CD1c-positive myeloid dendritic cell (primary cell): ENCODE data around the gene MPO.

Experiments
- DNase-seq: peaks from one replicate; pipeline ENCODE4 v3.0.0-alpha.2; 2016; ENCODE audit errors: extremely low spot score

MPO gene

GRCh38 chr17:58279736-58280479 lies 827 bp downstream of the MPO start:
- DNase-seq: peak; percentile 12

DNA sequence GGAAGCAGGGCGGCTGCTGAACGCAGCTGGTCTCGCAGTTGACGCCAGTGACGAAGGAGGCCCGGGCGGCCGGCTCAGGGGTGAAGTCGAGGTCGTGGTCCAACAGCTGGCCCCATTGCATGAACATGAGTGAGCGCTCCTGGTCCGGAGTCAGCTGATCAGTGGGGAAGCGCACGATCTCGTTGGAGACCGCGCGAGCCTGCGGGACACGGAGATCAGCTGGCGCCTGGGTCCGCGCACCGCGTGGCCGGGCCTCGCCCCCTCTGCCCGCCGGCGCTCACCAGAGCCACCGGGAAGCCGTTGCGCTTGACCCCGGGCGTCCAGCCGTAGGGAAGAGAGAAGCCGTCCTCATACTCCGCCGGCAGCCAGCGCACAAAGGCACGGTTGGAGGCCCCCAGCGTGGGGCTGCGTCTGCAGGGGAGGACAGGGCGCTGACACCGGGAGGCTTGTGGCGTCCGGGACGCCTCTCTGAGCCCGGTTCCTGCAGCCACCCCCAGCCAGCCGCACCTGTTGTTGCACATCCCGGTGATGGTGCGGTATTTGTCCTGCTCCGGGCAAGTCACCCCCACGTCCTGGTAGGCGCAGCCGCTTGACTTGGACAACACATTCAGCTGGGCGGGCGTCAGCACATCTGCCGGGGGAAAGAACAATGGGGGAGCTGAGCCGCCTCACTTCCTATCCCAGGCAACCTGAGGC lies 1.6 kb downstream of the MPO start:
- peak; percentile 75 for DNase-seq

DNA sequence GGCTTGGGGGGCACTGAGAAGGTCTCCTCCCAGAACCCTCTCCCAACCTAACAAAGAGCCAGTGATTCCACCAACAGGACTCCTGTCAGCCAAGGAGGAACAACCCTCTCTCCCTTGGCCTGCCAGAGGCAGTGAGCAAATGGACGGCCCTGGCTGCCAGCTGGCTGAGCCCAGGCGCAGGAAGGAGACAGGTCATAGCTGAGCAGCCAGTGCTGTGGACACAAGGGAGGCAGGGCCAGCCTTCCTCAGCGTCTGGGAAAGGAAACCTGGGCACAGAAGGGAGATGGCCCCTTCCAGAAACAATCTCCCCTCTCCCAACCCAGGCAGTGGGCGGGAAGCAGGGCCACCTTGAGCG lies 2.1 kb downstream of the MPO start:
- no peak for DNase-seq

DNA sequence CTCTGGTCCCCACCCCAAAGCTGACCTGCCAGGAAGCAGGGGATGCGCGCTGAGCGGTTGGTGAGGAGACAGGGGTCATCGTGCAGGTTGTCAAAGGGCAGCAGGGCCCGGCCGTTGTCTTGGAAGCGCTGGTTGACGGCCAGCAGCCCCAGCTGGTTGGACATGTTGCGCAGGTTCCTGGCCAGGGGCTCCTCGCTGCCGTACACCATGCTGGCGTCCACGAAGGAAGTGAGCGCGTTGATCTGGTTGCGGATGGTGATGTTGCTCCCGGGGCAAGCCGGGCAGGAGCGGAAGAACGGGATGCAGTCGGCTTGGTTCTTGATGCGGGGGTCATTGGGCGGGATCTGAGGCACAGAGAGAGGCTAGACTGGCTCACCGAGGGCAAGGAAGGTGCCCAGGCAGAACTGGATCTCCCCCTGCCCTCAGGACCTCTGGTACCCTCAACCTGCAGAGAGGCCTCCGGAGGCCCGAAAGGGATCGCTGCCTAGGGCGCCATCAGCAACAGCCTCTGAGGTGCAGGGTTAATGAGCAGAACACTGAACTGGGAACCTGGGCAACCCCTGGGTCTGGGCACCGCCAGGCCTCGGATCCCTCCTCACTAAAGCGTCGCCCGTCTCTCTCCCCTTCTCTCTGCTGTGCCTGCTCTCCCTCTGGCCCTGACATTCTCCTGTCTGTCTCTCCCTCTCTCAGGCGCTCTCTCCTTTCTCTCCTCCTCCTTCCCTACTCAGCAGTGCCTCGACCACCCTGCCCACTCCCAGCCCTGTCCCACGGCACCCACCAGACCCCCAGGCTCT lies 2.7 kb downstream of the MPO start:
- DNase-seq: no peak

DNA sequence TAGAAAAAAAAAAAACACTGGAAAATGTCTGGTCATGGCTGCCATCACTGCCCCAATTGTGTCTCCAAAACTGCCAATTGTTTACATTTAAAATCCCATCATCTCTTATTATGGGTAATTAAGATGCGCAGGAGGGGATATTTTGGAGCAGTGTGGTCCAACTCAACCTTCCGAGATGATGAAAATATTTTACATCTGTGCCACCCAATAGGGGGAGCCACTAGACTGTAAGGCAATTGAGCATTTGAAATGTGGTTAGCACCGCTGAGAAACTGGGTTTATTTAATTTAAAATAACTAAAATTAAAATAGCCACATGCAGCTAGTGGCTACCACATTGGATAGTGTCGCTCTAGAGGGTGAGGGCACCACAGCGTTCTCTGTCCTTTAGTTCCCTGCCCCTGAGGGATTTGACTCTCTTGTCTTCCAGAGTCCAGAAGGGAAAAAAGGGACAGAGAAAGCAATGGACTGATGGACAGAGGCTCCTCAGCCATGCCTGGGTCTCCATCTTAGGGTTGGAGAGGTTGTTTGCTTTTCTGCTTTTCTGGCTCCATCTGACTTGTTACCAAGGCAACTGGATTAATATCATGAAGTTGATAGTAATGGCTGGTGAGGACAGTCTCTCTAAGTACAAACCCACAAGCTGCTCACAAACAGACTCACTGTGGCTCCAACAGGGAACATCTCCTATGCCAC lies 3.5 kb downstream of the MPO start:
- peak; percentile 58 for DNase-seq

DNA sequence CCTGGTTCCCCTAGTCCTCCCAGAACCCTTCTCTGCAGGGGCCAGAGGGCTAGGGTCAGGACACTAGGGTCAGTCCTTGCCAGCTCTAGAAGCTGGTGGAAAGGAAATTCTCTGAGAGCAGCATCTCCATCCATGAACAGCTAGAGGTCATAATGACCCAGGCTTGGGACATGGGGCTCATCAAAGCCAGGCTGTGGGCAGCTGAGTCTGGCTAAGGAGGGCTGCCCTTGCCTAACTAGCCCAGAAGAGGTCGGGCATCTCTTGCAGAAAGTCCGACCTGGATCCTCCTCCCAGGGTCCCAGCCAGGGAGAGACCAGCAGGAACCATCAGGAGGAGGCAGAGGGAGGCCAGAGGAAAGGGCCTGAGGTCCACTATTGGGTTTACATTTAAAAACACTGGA lies 4.3 kb downstream of the MPO start:
- DNase-seq: no peak

GRCh38 chr17:58275417-58275816 lies 5.3 kb downstream of the MPO start:
- DNase-seq: no peak

DNA sequence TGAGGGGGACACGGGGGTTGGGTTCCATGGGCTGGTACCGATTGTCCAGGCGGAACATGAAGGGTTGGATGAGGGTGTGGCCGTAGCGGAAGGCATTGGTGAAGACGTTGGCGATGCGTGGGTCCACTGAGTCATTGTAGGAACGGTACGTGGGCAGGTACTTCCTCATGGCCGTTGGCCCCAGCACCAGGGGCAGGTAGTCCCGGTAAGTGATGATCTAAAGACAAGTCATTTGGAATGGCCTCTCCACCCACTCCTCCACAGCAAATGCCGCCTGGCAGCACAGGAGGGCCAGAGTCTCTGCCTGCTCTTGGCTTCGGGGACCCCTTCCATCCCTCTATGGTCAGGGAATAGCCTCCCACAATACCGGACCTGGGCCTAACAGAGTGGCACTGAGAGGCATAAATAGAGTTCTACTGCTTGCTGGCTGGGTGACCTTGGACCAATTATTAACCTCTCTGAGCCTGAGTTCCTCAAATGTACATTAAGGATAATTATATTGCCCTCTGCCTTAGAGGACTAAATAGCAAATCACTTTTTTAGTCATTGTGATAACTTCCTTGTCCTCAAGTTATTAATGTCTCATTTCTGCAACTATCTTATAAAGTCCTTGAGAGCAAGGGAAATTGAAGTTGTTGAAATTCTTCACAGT lies 7.2 kb downstream of the MPO start:
- peak; percentile 92 for DNase-seq

DNA sequence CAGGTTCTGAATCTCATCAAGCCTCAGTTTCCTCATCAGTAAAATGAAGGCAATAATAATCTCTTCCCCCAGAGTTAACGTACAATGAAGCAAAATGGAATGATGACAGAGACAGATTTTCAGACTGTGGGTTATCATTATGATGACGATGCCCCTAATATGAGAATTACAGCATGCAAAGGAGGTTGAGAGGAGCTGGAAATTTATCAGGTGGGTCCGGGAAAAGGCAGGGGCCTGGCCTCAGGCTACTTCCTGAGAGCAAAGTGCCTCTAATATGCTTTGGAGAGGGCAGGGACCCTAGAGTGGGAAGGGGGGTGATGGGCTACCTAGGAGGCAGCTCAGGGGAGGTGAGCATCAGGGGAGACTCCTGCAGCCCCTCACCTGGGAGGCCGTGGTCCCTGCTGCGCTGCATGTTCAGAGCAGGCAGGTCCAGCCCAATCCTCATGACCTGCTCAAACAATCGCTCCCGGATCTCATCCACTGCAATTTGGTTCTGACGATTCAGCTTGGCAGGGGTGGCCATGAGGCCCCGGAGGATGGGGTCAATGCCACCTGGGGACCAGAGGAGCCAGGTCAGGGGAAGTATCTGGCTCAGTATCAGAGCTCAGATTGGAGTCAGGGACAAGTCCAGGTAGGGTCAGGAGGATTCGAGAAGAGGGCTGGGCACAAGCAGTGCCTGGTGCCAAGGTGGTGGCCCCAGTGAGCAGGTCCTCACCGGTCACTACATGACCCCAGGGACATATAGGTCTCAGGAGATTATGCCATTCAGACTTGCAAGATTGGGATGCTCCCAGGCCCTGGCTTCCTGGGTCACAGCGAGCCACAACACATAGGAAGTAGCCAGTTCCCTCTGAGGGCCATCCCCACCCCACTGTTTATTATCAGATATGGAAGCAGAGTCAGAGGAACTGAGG lies 8.1 kb downstream of the MPO start:
- peak; percentile 65 for DNase-seq

- DNase-seq: no peak
Measured at GRCh38 chr17:58271216-58271931, 9.4 kb downstream of the MPO start.

GRCh38 chr17:58270476-58271215 lies 10.1 kb downstream of the MPO start:
- no peak for DNase-seq

- DNase-seq: no peak
Measured at GRCh38 chr17:58269557-58270291, 11.0 kb downstream of the MPO start.

DNA sequence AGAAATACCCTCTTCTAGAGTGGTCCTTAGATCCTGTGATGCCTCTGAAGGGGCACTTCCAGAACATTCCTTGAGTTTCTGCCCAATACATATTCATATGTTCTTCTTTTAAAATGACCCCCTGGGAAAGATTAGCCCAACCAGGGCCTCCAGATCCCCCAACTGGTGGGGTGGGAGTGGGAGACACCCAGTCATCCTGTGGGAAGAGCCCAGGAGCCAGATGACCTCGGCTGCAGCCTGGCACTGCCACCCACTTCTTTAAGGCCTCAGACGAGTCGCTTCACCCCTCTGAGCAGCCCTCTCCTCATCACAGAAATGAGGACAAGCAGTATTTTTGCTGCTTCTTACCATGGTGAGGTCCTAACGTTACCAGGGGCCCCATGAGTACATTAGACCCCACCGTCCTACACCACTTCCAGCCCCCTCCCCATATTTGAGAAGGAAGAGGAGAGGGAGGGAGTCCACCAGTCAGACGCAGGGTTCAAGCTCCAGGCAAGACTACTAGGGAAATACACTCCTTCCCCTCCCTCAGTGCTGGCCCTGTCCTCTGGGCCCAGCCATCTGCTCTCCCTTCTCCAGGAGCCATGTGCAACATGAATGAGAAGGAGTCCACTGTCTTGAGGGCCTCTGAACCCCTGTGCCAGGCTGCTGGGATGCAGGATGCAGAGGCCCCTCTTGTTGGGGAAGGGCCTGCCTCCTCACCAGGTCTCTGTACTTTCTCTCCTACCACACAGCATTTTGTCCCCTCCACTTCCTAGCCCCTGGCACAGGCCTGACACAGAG lies 11.8 kb downstream of the MPO start:
- no peak for DNase-seq

- no peak for DNase-seq
Measured at GRCh38 chr17:58268326-58268725, 12.4 kb downstream of the MPO start.

- DNase-seq: no peak
Measured at GRCh38 chr17:58267347-58268324, 13.1 kb downstream of the MPO start.
